HG03064 (cell line): Measurements from ENCODE around the gene SMIM23.

ENCODE experiments used
- ATAC-seq: cut with Tn5 transposase; IDR thresholded peaks from one replicate; pipeline ENCODE4 v1.9.1; 2021; ENCODE audit warnings: low read depth; ENCODE audit not compliant: unreplicated experiment

The SMIM23 gene

GRCh38 chr5:171813270-171813669 lies 27.7 kb downstream of the SMIM23 start:
- ATAC-seq: no peak

GRCh38 chr5:171813813-171814490 lies 28.3 kb downstream of the SMIM23 start:
- ATAC-seq: no peak

- ATAC-seq: no peak
These were observed 31.0 kb downstream of the SMIM23 start for GRCh38 chr5:171816666-171817065.

- no peak for ATAC-seq
These were observed 34.9 kb downstream of the SMIM23 start for GRCh38 chr5:171820561-171820960.

GRCh38 chr5:171821286-171821685 lies 35.7 kb downstream of the SMIM23 start:
- no peak for ATAC-seq

GRCh38 chr5:171823269-171823668 lies 37.7 kb downstream of the SMIM23 start:
- no peak for ATAC-seq

- no peak for ATAC-seq
These were observed 39.4 kb downstream of the SMIM23 start for GRCh38 chr5:171825051-171825450.

GRCh38 chr5:171826132-171826531 lies 40.5 kb downstream of the SMIM23 start:
- ATAC-seq: no peak

GRCh38 chr5:171827162-171827561 lies 41.5 kb downstream of the SMIM23 start:
- ATAC-seq: no peak

- ATAC-seq: no peak
These were observed 45.1 kb downstream of the SMIM23 start for GRCh38 chr5:171830686-171831085.

GRCh38 chr5:171832775-171833174 lies 47.2 kb downstream of the SMIM23 start:
- ATAC-seq: no peak

- ATAC-seq: no peak
These were observed 48.8 kb downstream of the SMIM23 start for GRCh38 chr5:171834461-171834860.

- ATAC-seq: no peak
These were observed 49.4 kb downstream of the SMIM23 start for GRCh38 chr5:171835066-171835465.

- no peak for ATAC-seq
These were observed 51.9 kb downstream of the SMIM23 start for GRCh38 chr5:171837522-171837921.

- no peak for ATAC-seq
These were observed 52.4 kb downstream of the SMIM23 start for GRCh38 chr5:171838066-171838465.

GRCh38 chr5:171839112-171839511 lies 53.5 kb downstream of the SMIM23 start:
- no peak for ATAC-seq

- ATAC-seq: no peak
These were observed 54.4 kb downstream of the SMIM23 start for GRCh38 chr5:171840066-171840465.
